HL-60 (cell line): ENCODE data around the gene SLC25A25.

Experiments used
- DNase-seq, 2 experiments: peaks; one replicate each; pipeline ENCODE4 v3.0.0-alpha.2; 2010 to 2020; ENCODE audit warnings: low read depth in 1 of 2, low spot score in 1 of 2
- H3K27ac ChIP-seq: fragments of 250-450 bp; sonication (Bioruptor Pico); replicated peaks from 2 replicates; pipeline ENCODE4 v1.5.1; 2020; ENCODE audit warnings: mild to moderate bottlenecking, moderate library complexity
- H3K27me3 ChIP-seq: fragments of 250-450 bp; sonication (Bioruptor Pico); 2 replicates; pipeline ENCODE4 v1.5.1; 2021; ENCODE audit warnings: mild to moderate bottlenecking, moderate library complexity; ENCODE audit not compliant: insufficient read depth, poor library complexity, severe bottlenecking
- H3K4me3 ChIP-seq: replicated peaks from 2 replicates; pipeline ENCODE4 v1.5.1; 2011; ENCODE audit warnings: mild to moderate bottlenecking, control low read depth, low read length; ENCODE audit not compliant: insufficient read depth
- GABPA ChIP-seq: IDR thresholded peaks from 2 replicates; pipeline ENCODE4 v1.6.1; 2012; ENCODE audit warnings: low read depth
- POLR2AphosphoS5 ChIP-seq: IDR thresholded peaks from 2 replicates; pipeline ENCODE4 v1.6.1; 2012; ENCODE audit warnings: low read depth
- SPI1 ChIP-seq: IDR thresholded peaks from 2 replicates; pipeline ENCODE4 v1.6.1; 2012; ENCODE audit warnings: low read depth, mild to moderate bottlenecking, borderline replicate concordance
- TF ChIP-seq, protein P1 (sequence below): IDR thresholded peaks from one replicate; pipeline ENCODE4 v1.5.1; 2011; ENCODE audit warnings: low read length, control low read depth, inconsistent platforms; ENCODE audit not compliant: insufficient read depth
- TF ChIP-seq, protein P2 (sequence below): IDR thresholded peaks from 2 replicates; pipeline ENCODE4 v1.6.1; 2012; ENCODE audit warnings: low read depth; ENCODE audit not compliant: insufficient replicate concordance

The SLC25A25 gene

DNA sequence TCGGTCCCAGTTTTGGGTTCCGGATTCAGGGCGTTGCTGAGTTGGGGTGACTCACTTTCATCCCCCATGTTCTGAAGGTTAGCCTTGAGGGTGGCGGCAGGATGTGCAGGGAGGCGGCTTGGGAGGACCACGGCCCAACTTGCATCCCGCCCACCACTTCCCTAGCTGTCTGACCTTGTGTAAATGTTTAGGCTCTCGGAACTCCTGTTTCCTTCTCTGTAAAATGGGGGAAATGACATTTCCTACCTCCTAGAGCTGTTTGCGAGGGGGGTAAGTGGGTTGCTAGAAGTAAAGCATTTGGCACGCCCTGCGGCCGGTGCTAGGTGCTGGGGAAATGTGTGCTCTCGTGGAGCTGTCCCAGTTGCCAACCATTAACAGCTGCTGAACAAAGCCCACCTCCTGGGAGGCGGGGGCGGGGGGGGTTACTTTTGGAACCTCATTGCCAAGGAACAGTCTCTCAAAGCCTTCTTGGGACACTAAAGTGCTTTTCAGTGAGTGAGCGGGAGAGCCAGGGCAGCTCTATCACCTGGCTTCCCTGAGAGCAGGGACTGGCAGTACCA lies 32.0 kb downstream of the SLC25A25 start:
- no peak for DNase-seq
- H3K27me3 ChIP-seq: no peaks in the 10 kb centered on the region
- no peak overlapping the region for H3K4me3 ChIP-seq
- TF ChIP-seq GABPA (no peak), SPI1 (no peak), POLR2AphosphoS5 (no peak)
- TF ChIP-seq, protein P1, sequence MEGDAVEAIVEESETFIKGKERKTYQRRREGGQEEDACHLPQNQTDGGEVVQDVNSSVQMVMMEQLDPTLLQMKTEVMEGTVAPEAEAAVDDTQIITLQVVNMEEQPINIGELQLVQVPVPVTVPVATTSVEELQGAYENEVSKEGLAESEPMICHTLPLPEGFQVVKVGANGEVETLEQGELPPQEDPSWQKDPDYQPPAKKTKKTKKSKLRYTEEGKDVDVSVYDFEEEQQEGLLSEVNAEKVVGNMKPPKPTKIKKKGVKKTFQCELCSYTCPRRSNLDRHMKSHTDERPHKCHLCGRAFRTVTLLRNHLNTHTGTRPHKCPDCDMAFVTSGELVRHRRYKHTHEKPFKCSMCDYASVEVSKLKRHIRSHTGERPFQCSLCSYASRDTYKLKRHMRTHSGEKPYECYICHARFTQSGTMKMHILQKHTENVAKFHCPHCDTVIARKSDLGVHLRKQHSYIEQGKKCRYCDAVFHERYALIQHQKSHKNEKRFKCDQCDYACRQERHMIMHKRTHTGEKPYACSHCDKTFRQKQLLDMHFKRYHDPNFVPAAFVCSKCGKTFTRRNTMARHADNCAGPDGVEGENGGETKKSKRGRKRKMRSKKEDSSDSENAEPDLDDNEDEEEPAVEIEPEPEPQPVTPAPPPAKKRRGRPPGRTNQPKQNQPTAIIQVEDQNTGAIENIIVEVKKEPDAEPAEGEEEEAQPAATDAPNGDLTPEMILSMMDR: no peak
- TF ChIP-seq, protein P2, sequence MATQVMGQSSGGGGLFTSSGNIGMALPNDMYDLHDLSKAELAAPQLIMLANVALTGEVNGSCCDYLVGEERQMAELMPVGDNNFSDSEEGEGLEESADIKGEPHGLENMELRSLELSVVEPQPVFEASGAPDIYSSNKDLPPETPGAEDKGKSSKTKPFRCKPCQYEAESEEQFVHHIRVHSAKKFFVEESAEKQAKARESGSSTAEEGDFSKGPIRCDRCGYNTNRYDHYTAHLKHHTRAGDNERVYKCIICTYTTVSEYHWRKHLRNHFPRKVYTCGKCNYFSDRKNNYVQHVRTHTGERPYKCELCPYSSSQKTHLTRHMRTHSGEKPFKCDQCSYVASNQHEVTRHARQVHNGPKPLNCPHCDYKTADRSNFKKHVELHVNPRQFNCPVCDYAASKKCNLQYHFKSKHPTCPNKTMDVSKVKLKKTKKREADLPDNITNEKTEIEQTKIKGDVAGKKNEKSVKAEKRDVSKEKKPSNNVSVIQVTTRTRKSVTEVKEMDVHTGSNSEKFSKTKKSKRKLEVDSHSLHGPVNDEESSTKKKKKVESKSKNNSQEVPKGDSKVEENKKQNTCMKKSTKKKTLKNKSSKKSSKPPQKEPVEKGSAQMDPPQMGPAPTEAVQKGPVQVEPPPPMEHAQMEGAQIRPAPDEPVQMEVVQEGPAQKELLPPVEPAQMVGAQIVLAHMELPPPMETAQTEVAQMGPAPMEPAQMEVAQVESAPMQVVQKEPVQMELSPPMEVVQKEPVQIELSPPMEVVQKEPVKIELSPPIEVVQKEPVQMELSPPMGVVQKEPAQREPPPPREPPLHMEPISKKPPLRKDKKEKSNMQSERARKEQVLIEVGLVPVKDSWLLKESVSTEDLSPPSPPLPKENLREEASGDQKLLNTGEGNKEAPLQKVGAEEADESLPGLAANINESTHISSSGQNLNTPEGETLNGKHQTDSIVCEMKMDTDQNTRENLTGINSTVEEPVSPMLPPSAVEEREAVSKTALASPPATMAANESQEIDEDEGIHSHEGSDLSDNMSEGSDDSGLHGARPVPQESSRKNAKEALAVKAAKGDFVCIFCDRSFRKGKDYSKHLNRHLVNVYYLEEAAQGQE: no peak
- no peak overlapping the region for H3K27ac ChIP-seq

DNA sequence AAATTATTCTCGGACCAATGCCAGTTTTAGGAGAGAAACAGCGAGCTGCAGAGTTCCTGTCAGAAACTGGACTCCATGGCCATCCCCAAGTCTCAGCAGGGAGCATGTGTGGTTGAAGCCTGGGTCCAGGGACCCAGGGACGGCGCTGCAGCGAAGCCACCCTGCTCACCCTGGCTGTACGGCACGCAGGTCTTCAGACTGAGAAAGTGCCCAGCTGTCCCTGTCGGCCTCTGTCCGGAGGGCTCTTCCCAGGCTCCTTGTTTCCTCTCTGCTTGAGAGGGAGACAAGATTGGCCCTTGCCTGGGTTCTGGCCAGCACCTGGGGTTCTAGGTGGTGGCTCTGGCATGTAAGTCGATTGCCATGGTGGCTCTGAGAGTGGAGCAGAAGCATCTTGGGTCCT lies 32.5 kb downstream of the SLC25A25 start:
- no peak overlapping the region for H3K4me3 ChIP-seq
- no peak overlapping the region for H3K27ac ChIP-seq
- no peak for TF ChIP-seq GABPA
- TF ChIP-seq, protein P1: no peak
- TF ChIP-seq, protein P2: no peak
- TF ChIP-seq SPI1: no peak
- no peak for TF ChIP-seq POLR2AphosphoS5
- DNase-seq: no peak
- H3K27me3 ChIP-seq: no peaks in the 10 kb centered on the region

DNA sequence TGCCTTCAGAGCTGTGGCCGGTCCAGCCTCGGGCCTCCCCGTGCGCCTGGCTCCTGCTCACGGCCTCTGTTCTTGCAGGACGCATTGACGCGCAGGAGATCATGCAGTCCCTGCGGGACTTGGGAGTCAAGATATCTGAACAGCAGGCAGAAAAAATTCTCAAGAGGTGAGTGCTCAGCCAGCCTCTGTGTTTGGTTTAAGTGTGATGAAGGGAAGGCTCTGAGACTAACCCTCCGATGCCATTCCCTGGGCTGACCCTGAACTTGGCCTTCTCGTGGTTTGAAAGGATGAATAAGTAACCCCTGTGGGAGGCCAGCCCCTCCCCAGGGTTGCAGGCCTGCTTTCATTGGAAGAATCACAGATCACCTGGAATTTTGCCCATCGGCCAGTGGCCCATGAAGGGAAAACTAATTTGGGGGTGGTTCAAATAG lies 33.2 kb downstream of the SLC25A25 start:
- TF ChIP-seq, protein P2: no peak
- no peak for TF ChIP-seq SPI1
- TF ChIP-seq, protein P1: no peak
- TF ChIP-seq POLR2AphosphoS5: no peak
- no peak for TF ChIP-seq GABPA
- no peak for DNase-seq
- Histone ChIP-seq H3K27me3 (no peaks in the 10 kb centered on the region), H3K27ac (no peak overlapping the region), H3K4me3 (no peak overlapping the region)
